GM23338 (cell line): ENCODE data around the gene SLC2A11. TPM values are rescaled to one million over a fixed set of nuclear protein-coding genes. Genes with fewer than 3 reads are reported as not detected.

ENCODE experiments used
- ATAC-seq: fragments of 200-7000 bp; cut with Tn5 transposase; 3 replicates; pipeline ENCODE4 v1.9.1; 2020
- DNase-seq: peaks from one replicate; pipeline ENCODE4 v3.0.0-alpha.2; 2015; ENCODE audit warnings: low spot score
- H2AFZ ChIP-seq: fragments of 200-600 bp; sonication (generic); 2 replicates; pipeline ENCODE4 v1.8.0; 2016; ENCODE audit warnings: antibody characterized with exemption, mild to moderate bottlenecking, moderate library complexity
- H3F3A ChIP-seq: fragments of 200-600 bp; sonication (generic); replicated peaks from 2 replicates; pipeline ENCODE4 v1.8.0; 2017; ENCODE audit warnings: antibody characterized with exemption, mixed run types, low read depth
- H3K27ac ChIP-seq: fragments of 200-600 bp; sonication (generic); 2 replicates; pipeline ENCODE4 v1.6.1; 2016; ENCODE audit warnings: low read depth
- H3K27me3 ChIP-seq: fragments of 200-600 bp; sonication (generic); 2 replicates; pipeline ENCODE4 v1.8.0; 2016; ENCODE audit warnings: mild to moderate bottlenecking, mixed run types, moderate library complexity; ENCODE audit not compliant: insufficient read depth
- H3K36me3 ChIP-seq: fragments of 200-600 bp; sonication (generic); 2 replicates; pipeline ENCODE4 v1.8.0; 2016; ENCODE audit warnings: mild to moderate bottlenecking; ENCODE audit not compliant: insufficient read depth
- H3K4me1 ChIP-seq: fragments of 200-600 bp; sonication (generic); 2 replicates; pipeline ENCODE4 v1.8.0; 2016; ENCODE audit warnings: mild to moderate bottlenecking, moderate library complexity; ENCODE audit not compliant: insufficient read depth
- H3K4me2 ChIP-seq: fragments of 200-600 bp; sonication (generic); 2 replicates; pipeline ENCODE4 v1.7.1; 2017; ENCODE audit warnings: mixed run types
- H3K4me3 ChIP-seq: fragments of 200-600 bp; sonication (generic); 2 replicates; pipeline ENCODE4 v1.6.1; 2016; ENCODE audit warnings: mixed run types
- H3K79me2 ChIP-seq: fragments of 200-600 bp; sonication (generic); replicated peaks from 2 replicates; pipeline ENCODE4 v1.8.0; 2017; ENCODE audit warnings: mild to moderate bottlenecking; ENCODE audit not compliant: insufficient read depth
- H3K9me2 ChIP-seq: fragments of 200-600 bp; sonication (generic); 2 replicates; pipeline ENCODE4 v1.8.0; 2017; ENCODE audit not compliant: insufficient read depth
- H4K20me1 ChIP-seq: fragments of 200-600 bp; sonication (generic); replicated peaks from 2 replicates; pipeline ENCODE4 v1.8.0; 2017; ENCODE audit warnings: mild to moderate bottlenecking; ENCODE audit not compliant: insufficient read depth
- H3K27ac Mint-ChIP-seq: 2 replicates; pipeline ENCODE4 v1.8.0; 2020; ENCODE audit warnings: inconsistent platforms, mild to moderate bottlenecking, moderate library complexity, mixed read lengths
- H3K27me3 Mint-ChIP-seq: 3 replicates; pipeline ENCODE4 v1.8.0; 2022; ENCODE audit warnings: low read depth, mild to moderate bottlenecking, moderate library complexity, mixed read lengths, inconsistent platforms; ENCODE audit not compliant: insufficient read depth, poor library complexity
- H3K36me3 Mint-ChIP-seq: 3 replicates; pipeline ENCODE4 v1.8.0; 2021; ENCODE audit warnings: low read depth, mild to moderate bottlenecking, inconsistent platforms, moderate library complexity, mixed read lengths
- H3K4me1 Mint-ChIP-seq: 3 replicates; pipeline ENCODE4 v1.8.0; 2020; ENCODE audit warnings: mild to moderate bottlenecking, inconsistent platforms, mixed read lengths
- H3K4me3 Mint-ChIP-seq: 3 replicates; pipeline ENCODE4 v1.8.0; 2021; ENCODE audit warnings: moderate library complexity, mild to moderate bottlenecking, inconsistent platforms, mixed read lengths
- H3K9me3 Mint-ChIP-seq: 3 replicates; pipeline ENCODE4 v1.8.0; 2020; ENCODE audit warnings: moderate library complexity, mild to moderate bottlenecking, inconsistent platforms, mixed read lengths
- CREB1 ChIP-seq: fragments of 250-450 bp; sonication (Bioruptor Pico); IDR thresholded peaks from 2 replicates; pipeline ENCODE4 v1.5.0; 2020; ENCODE audit warnings: low read depth, mild to moderate bottlenecking, moderate library complexity
- CTCF ChIP-seq, 2 experiments: fragments of 200-600 bp in 1 of 2; sonication (generic) in 1 of 2; conservative IDR thresholded peaks; 2 replicates each; pipeline versions ENCODE4 v1.5.1 to v1.6.1; 2016 to 2017; ENCODE audit warnings: antibody characterized with exemption in 2 of 2, low read depth in 2 of 2, mild to moderate bottlenecking in 2 of 2, moderate library complexity in 1 of 2
- ETS1 ChIP-seq: IDR thresholded peaks from 2 replicates; pipeline ENCODE4 v1.6.1; 2016; ENCODE audit warnings: antibody characterized with exemption
- EZH2 ChIP-seq: fragments of 200-600 bp; sonication (generic); IDR thresholded peaks from one replicate; pipeline ENCODE4 v1.8.0; 2017; ENCODE audit warnings: antibody characterized with exemption, mild to moderate bottlenecking, low read depth; ENCODE audit not compliant: unreplicated experiment
- EZH2phosphoT487 ChIP-seq: fragments of 200-600 bp; sonication (generic); IDR thresholded peaks from one replicate; pipeline ENCODE4 v1.8.1; 2018; ENCODE audit warnings: antibody characterized with exemption; ENCODE audit not compliant: unreplicated experiment
- JUNB ChIP-seq: IDR thresholded peaks from one replicate; pipeline ENCODE4 v1.6.1; 2016; ENCODE audit warnings: antibody characterized with exemption; ENCODE audit not compliant: unreplicated experiment
- POLR2AphosphoS5 ChIP-seq: IDR thresholded peaks from 2 replicates; pipeline ENCODE4 v1.6.1; 2016; ENCODE audit warnings: antibody characterized with exemption, low read depth
- ZNF462 ChIP-seq: fragments of 250-450 bp; sonication (Bioruptor Pico); IDR thresholded peaks from 2 replicates; pipeline ENCODE4 v1.5.0; 2020; ENCODE audit warnings: mild to moderate bottlenecking, moderate library complexity
- long read RNA-seq: library from polyadenylated mRNA; unstranded; transcript quantifications from one replicate; pipeline ENCODE4 v2.0.0, GENCODE V29; 2020; ENCODE audit not compliant: unreplicated experiment
- polyA plus RNA-seq: library from polyadenylated mRNA; unstranded; fragments of >200 nt; fragmentation: Nextera tagmentation; extraction: Ambion mirVana; gene quantifications from 2 replicates; pipeline ENCODE4 v1.2.1, GENCODE V29; 2016
- total RNA-seq: library from RNA; depleted of rRNA; stranded (reverse); fragments of >200 nt; shearing (Covaris generic); gene quantifications from 2 replicates; pipeline ENCODE4 v1.2.3, GENCODE V29; 2014; rRNA removed

The SLC2A11 gene
- total RNA-seq (15.1 and 21.8 TPM in 2 replicates), polyA plus RNA-seq (7.1 and 7.4 TPM in 2 replicates)
- long read RNA-seq, partial matches to known transcripts, result 1 of 3 reads
- long read RNA-seq, other reads (novel, unspliced or antisense), result 2 of 3 reads

DNA sequence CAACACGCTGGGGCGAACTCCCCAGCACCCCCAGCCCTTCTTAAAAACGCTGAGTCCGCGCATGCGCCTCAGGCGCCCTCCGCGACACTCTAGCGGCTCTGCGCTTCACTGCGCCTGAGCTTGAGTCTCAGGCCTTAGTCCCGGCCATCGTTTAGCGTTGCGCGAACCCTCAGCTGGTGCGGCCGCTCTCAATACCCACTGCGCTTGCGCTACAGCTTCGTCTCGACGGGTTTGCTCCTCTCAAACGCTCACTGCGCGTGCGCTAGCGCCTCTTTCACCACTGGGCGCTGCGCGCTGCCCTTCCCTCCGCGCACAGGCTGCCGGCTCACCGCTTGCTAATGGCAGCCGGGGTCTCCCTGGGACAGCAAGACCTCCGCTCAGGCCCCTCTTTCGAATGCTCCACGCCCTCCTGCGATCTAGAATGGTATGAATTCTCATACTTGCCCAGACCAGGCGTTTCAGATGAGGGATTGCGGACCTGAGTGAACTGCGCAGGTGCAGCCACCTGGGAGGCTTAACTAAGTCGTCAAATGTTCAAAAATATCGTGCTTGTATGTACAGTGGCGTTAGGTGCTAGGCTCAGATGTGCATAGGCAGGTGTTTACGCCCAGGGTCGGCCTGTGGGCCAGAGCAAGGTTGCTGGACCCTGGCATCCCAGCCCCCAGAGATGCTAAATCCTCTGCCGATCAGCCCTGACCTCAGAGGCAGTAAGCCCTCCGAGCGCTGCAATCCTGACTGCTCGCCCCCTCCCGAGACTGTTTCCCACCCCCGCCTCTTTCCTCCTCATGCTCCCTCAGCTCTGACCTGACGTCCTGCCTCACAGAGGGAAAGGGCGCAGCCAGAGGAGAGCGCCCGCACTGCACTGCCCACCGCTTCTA is at the start of gene SLC2A11:
SLC2A11 (plus strand) TSS at position 270 of the 878 bp plus-strand sequence; CDS start at position 395, 125 bp downstream.
- peak within 1 kb of the TSS; percentile 79 for H3K4me3 Mint-ChIP-seq

More for the DNA sequence above, at the start of gene SLC2A11:
- TF ChIP-seq POLR2AphosphoS5, result peak; percentile 91
- TF ChIP-seq ZNF462, result no peak
- TF ChIP-seq JUNB, result no peak
- no peak for TF ChIP-seq ETS1
- TF ChIP-seq CREB1, result no peak
- peak; percentile 15 to 20; a peak in 1 of 4 replicates for TF ChIP-seq CTCF (conservative IDR thresholded peaks at IDR 0.05; ENCODE audit: low read depth in 2 of 2)
- no peak for TF ChIP-seq EZH2phosphoT487
- TF ChIP-seq EZH2, result no peak
- ATAC-seq, result peak; percentile 89
- Histone ChIP-seq H3K9me2 (no peaks in the 10 kb centered on the region), H3K36me3 (no peaks in the 10 kb centered on the region), H2AFZ (peak within 1 kb of the TSS; percentile 92), H3K79me2 (peaks cover 3% of the 10 kb centered on the region), H4K20me1 (no peaks in the 10 kb centered on the region; the same call in 1 of the 2 replicates), H3K4me3 (peak within 1 kb of the TSS; percentile 75), H3K4me1 (peaks cover 11% of the 10 kb centered on the region), H3F3A (peaks cover 25% of the 10 kb centered on the region), H3K4me2 (peak within 1 kb of the TSS; percentile 94), H3K27ac (peak within 1 kb of the TSS; percentile 92), H3K27me3 (no peaks in the 10 kb centered on the region)
- DNase-seq, result peak; percentile 98
- no peaks in the 10 kb centered on the region for H3K9me3 Mint-ChIP-seq
- peaks cover 21% of the 10 kb centered on the region for H3K4me1 Mint-ChIP-seq
- peaks cover 5% of the 10 kb centered on the region for H3K36me3 Mint-ChIP-seq
- H3K27me3 Mint-ChIP-seq, result peaks cover 15% of the 10 kb centered on the region
- H3K27ac Mint-ChIP-seq, result peak within 1 kb of the TSS; percentile 94
